K562 (cell line): ENCODE measurements around the gene ABCB4. TPM values are rescaled to one million over a fixed set of nuclear protein-coding genes. Genes with fewer than 3 reads are reported as not detected.

Experiments used
- ATAC-seq: fragments of 200-7000 bp; cut with Tn5 transposase; 3 replicates; pipeline ENCODE4 v1.9.1; 2020; ENCODE audit warnings: moderate library complexity
- BruUV-seq: library from RNA; stranded (reverse); fragments of 400-500 nt; replicated peaks from 2 replicates; lab custom pipeline; 2021; lab: Mats Ljungman, UMichigan
- CTCF ChIA-PET: fragments of 300-600 bp; formaldehyde crosslinking; extraction: SDS; loops from one replicate; lab custom pipeline; 2021; ENCODE audit warnings: low intra/inter-chr PET ratio; lab: Yijun Ruan, JAX
- POLR2A ChIA-PET: fragments of 300-600, 350-650 bp; sonication (Branson Sonifier 250); formaldehyde crosslinking; extraction: SDS; loops from one replicate; lab custom pipeline; 2021; ENCODE audit warnings: antibody characterized with exemption, inconsistent platforms; lab: Yijun Ruan, JAX
- DNase-seq, 4 experiments: peaks; one replicate each; pipeline versions ENCODE4 v3.0.0 to v3.0.0-alpha.2; 2011 to 2018; ENCODE audit warnings: low spot score in 3 of 4, mixed read lengths in 3 of 4; ENCODE audit errors: extremely low read depth in 1 of 4
- FAIRE-seq: peaks from 2 replicates; lab custom pipeline; 2011; peaks lifted over from hg19 to GRCh38; lab: Jason Lieb, UNC
- H2AFZ ChIP-seq: 2 replicates; pipeline ENCODE4 v1.6.0; 2011; ENCODE audit warnings: low read depth, low read length, control low read depth, inconsistent platforms
- H3K27ac ChIP-seq: fragments of 200-600 bp; 3 replicates; pipeline ENCODE4 v1.8.0; 2011; ENCODE audit warnings: low read depth, mild to moderate bottlenecking, control low read depth, inconsistent platforms, low read length, moderate library complexity, mixed read lengths; ENCODE audit errors: extremely low read depth
- H3K27me3 ChIP-seq, 2 experiments: fragments of 300-600 bp in 1 of 2; 2 replicates in 1 of 2; 3 replicates in 1 of 2; pipeline versions ENCODE4 v1.6.0 to v1.8.0; 2011; ENCODE audit warnings: inconsistent platforms in 2 of 2, low read length in 2 of 2, mild to moderate bottlenecking in 1 of 2, mixed read lengths in 1 of 2, moderate library complexity in 1 of 2; ENCODE audit not compliant: control insufficient read depth in 2 of 2, insufficient read depth in 2 of 2
- H3K36me3 ChIP-seq: fragments of 300-600 bp; 3 replicates; pipeline ENCODE4 v1.8.0; 2011; ENCODE audit warnings: mild to moderate bottlenecking, low read length, inconsistent platforms; ENCODE audit not compliant: control insufficient read depth, insufficient read depth
- H3K4me1 ChIP-seq, 2 experiments: fragments of 200-600 bp in 1 of 2; replicated peaks in 1 of 2; 2 replicates in 1 of 2; 3 replicates in 1 of 2; pipeline versions ENCODE4 v1.5.1 to v1.8.0; 2011; ENCODE audit warnings: inconsistent platforms in 2 of 2, low read length in 2 of 2, mild to moderate bottlenecking in 1 of 2, mixed read lengths in 1 of 2, moderate library complexity in 1 of 2; ENCODE audit not compliant: control insufficient read depth in 2 of 2, insufficient read depth in 2 of 2
- H3K4me2 ChIP-seq: 2 replicates; pipeline ENCODE4 v1.6.1; 2011; ENCODE audit warnings: low read length, control low read depth, inconsistent platforms, mixed read lengths; ENCODE audit not compliant: insufficient read depth
- H3K4me3 ChIP-seq: fragments of 200-600 bp; sonication (generic), shearing (Covaris generic); 2 replicates; pipeline ENCODE4 v1.5.1; 2016; ENCODE audit warnings: control low read depth, inconsistent platforms
- H3K79me2 ChIP-seq: fragments of 200-600 bp; 3 replicates; pipeline ENCODE4 v1.8.0; 2011; ENCODE audit warnings: low read length, inconsistent platforms; ENCODE audit not compliant: control insufficient read depth, insufficient read depth
- H3K9ac ChIP-seq, 2 experiments: 2 replicates each; pipeline versions ENCODE4 v1.6.0 to v1.6.1; 2011; ENCODE audit warnings: low read depth in 2 of 2, low read length in 2 of 2, control low read depth in 1 of 2, inconsistent platforms in 1 of 2, mild to moderate bottlenecking in 1 of 2, mixed read lengths in 1 of 2; ENCODE audit not compliant: insufficient read depth in 1 of 2
- H3K9me1 ChIP-seq: one replicate; pipeline ENCODE4 v1.6.0; 2011; ENCODE audit warnings: inconsistent platforms, mild to moderate bottlenecking, low read length, moderate library complexity; ENCODE audit not compliant: control insufficient read depth, insufficient read depth
- H3K9me3 ChIP-seq: replicated peaks from 2 replicates; pipeline ENCODE4 v1.5.1; 2011; ENCODE audit warnings: low read depth, low read length, inconsistent platforms; ENCODE audit not compliant: control insufficient read depth, insufficient read depth
- H4K20me1 ChIP-seq: replicated peaks from 2 replicates; pipeline ENCODE4 v1.6.1; 2011; ENCODE audit warnings: low read length, inconsistent platforms, mixed read lengths; ENCODE audit not compliant: control insufficient read depth, insufficient read depth
- BHLHE40 ChIP-seq: IDR thresholded peaks from 2 replicates; pipeline ENCODE4 v1.6.1; 2011; ENCODE audit warnings: low read length, improper control_type of control experiment
- DPF2 ChIP-seq: fragments of 450-650 bp; IDR thresholded peaks from 2 replicates; pipeline ENCODE4 v1.6.1; 2016
- FIP1L1 ChIP-seq: fragments of 200-400 bp; formaldehyde crosslinking; IDR thresholded peaks from 2 replicates; pipeline ENCODE4 v1.6.1; 2018; ENCODE audit warnings: mild to moderate bottlenecking, low read depth, low read length; ENCODE audit not compliant: poor library complexity, severe bottlenecking
- IRF1 ChIP-seq: sonication (generic); formaldehyde crosslinking; IDR thresholded peaks from 2 replicates; pipeline ENCODE4 v1.8.0; 2022; ENCODE audit warnings: missing genetic modification reagents, mild to moderate bottlenecking, borderline replicate concordance
- L3MBTL2 ChIP-seq: fragments of 450-650 bp; IDR thresholded peaks from 2 replicates; pipeline ENCODE4 v1.6.1; 2016; ENCODE audit warnings: mild to moderate bottlenecking, moderate library complexity
- MGA ChIP-seq: fragments of 450-650 bp; IDR thresholded peaks from 2 replicates; pipeline ENCODE4 v1.6.1; 2016; ENCODE audit warnings: mild to moderate bottlenecking, moderate library complexity
- MITF ChIP-seq: IDR thresholded peaks from 2 replicates; pipeline ENCODE4 v1.6.1; 2014; ENCODE audit warnings: antibody characterized with exemption
- MTF1 ChIP-seq: fragments of 250-450 bp; sonication (Bioruptor Pico); IDR thresholded peaks from 2 replicates; pipeline ENCODE4 v1.9.0; 2021; ENCODE audit warnings: moderate library complexity, mild to moderate bottlenecking, inconsistent platforms, borderline replicate concordance
- PML ChIP-seq: IDR thresholded peaks from 2 replicates; pipeline ENCODE4 v1.6.1; 2012; ENCODE audit warnings: low read length, inconsistent platforms
- WGBS: fragments of 100-300 bp; shearing (Covaris generic); methylation state at CpG from one replicate; pipeline ENCODE4 v1.1.6; 2016; ENCODE audit warnings: low coverage, mixed read lengths; ENCODE audit not compliant: insufficient coverage; ENCODE audit errors: missing lambda C conversion rate; 5-methylcytosine and 5-hydroxymethylcytosine counted together
- in situ Hi-C: fragments of 300-500 bp; cut with MboI; formaldehyde crosslinking; loops from 4 replicates; pipeline ENCODE4 v1.15.0; 2018; ENCODE audit warnings: inconsistent platforms, mixed read lengths
- intact Hi-C: fragments of 100-400 bp; cut with micrococcal nuclease; formaldehyde crosslinking; loops from 2 replicates; pipeline ENCODE4 v1.14.2; 2022
- polyA plus RNA-seq, 8 experiments: library from polyadenylated mRNA; depleted of rRNA in 4 of 8; stranded (reverse) in 5 of 8; unstranded in 3 of 8; fragments of >200 nt; fragmentation: Nextera tagmentation in 2 of 8; fragmentation: Illumina TruSeq in 1 of 8; extraction: Ambion mirVana in 2 of 8; extraction: Trizol in 1 of 8; gene quantifications; 2 replicates each; pipeline versions ENCODE4 v1.2.1 to v1.2.3, GENCODE V29; 2011 to 2014; ENCODE audit warnings: inconsistent platforms in 1 of 8, missing spikeins in 1 of 8
- total RNA-seq, 7 experiments: library from RNA; depleted of rRNA in 6 of 7; stranded (reverse); fragments of >200 nt in 6 of 7; fragmentation: Illumina TruSeq in 2 of 7; extraction: Trizol in 2 of 7; gene quantifications; 2 replicates each; pipeline versions ENCODE4 v1.2.1 to v1.2.3, GENCODE V29; 2011 to 2021; ENCODE audit warnings: low replicate concordance in 1 of 7

The ABCB4 gene
- total and polyA plus RNA-seq, 9 of the 15 experiments (the other 6 are each of a cell fraction or from before 2014, with no cell fraction given): 0.06 to 0.73 (median 0.40) TPM

- ATAC-seq (peak; percentile 86), DNase-seq (peak in 2 of 4 experiments; percentile 15 to 20), FAIRE-seq (no peak)
- Histone ChIP-seq H4K20me1 (no peaks in the 10 kb centered on the region), H3K79me2 (no peaks in the 10 kb centered on the region), H3K9me3 (no peaks in the 10 kb centered on the region), H3K4me1 (peaks cover 0 to 11% of the 10 kb centered on the region in 2 experiments; a peak in 3 of 5 replicates), H3K27me3 (no peaks in the 10 kb centered on the region), H2AFZ (peak overlapping the region; percentile 81), H3K36me3 (no peaks in the 10 kb centered on the region), H3K4me3 (no peak overlapping the region), H3K27ac (peak overlapping the region; percentile 13; the same call in 2 of the 3 replicates), H3K9ac (no peak overlapping the region; a peak in 1 of 4 replicates), H3K4me2 (peak overlapping the region; percentile 49; the same call in 1 of the 2 replicates), H3K9me1 (no peaks in the 10 kb centered on the region)
- WGBS: 4% methylated on average over 5 of the region's 5 CpGs
- CTCF ChIA-PET: no interaction called here
- POLR2A ChIA-PET: interaction anchor here (0.6 to 2.0 kb wide), 3 partner anchors 10 to 93 kb away, joined by 4 to 6 read pairs (median 5); no protein-coding TSS in a partner anchor
- intact Hi-C loops: no loop called here
- BruUV-seq: no TSS peak
- in situ Hi-C loops: no loop called here
- peak; percentile 51; the same call in 1 of the 2 replicates for TF ChIP-seq DPF2
- TF ChIP-seq MGA: peak; percentile 36; the same call in 1 of the 2 replicates
- TF ChIP-seq PML: no peak
- no peak for TF ChIP-seq IRF1 (CRISPR knock-in tag)
- no peak for TF ChIP-seq FIP1L1
- TF ChIP-seq L3MBTL2: peak; percentile 59
- peak; percentile 80 for TF ChIP-seq BHLHE40
- TF ChIP-seq MITF: peak; percentile 55; the same call in 1 of the 2 replicates
- no peak for TF ChIP-seq MTF1 (CRISPR knock-in tag)
Measured at GRCh38 chr7:87380905-87381304, 94.6 kb downstream of the ABCB4 start.
